Testis (tissue), 3 donors: ENCODE data around the gene ADGRB3. TPM values are rescaled to one million over a fixed set of nuclear protein-coding genes. Genes with fewer than 3 reads are reported as not detected.

Source experiments
- DNase-seq: peaks from one replicate; pipeline ENCODE4 v3.0.0-alpha.2; 2019
- H3K27ac ChIP-seq, 2 donors: fragments of 200-600 bp; sonication (generic); one replicate each; pipeline ENCODE4 v1.5.1; 2019
- H3K27me3 ChIP-seq: fragments of 200-600 bp; sonication (generic); one replicate; pipeline ENCODE4 v1.5.1; 2019
- H3K36me3 ChIP-seq: fragments of 200-600 bp; sonication (generic); one replicate; pipeline ENCODE4 v1.5.1; 2017; ENCODE audit warnings: low read depth; ENCODE audit errors: missing control alignments
- H3K4me1 ChIP-seq: fragments of 200-600 bp; sonication (generic); one replicate; pipeline ENCODE4 v1.5.1; 2019
- H3K4me3 ChIP-seq, 2 donors: fragments of 200-600 bp; sonication (generic); one replicate each; pipeline ENCODE4 v1.5.1; 2017 to 2019
- H3K9me3 ChIP-seq: fragments of 200-600 bp; sonication (generic); one replicate; pipeline ENCODE4 v1.5.1; 2017
- CTCF ChIP-seq, 3 experiments: fragments of 450-650 bp in 2 of 3; fragments of 200-600 bp in 1 of 3; sonication (generic) in 1 of 3; IDR thresholded peaks; one replicate each; pipeline ENCODE4 v1.5.1; 2016 to 2019; ENCODE audit warnings: antibody characterized with exemption in 3 of 3, mild to moderate bottlenecking in 2 of 3, moderate library complexity in 1 of 3
- POLR2A ChIP-seq: fragments of 450-650 bp; IDR thresholded peaks from one replicate; pipeline ENCODE4 v1.6.1; 2017; ENCODE audit warnings: antibody characterized with exemption, mild to moderate bottlenecking, moderate library complexity
- WGBS, 2 donors: methylation state at CpG; one replicate each; pipeline ENCODE4 v1.1.5; 2018; 5-methylcytosine and 5-hydroxymethylcytosine counted together
- intact Hi-C: fragments of 100-400 bp; cut with DNase I; formaldehyde crosslinking; loops from one replicate; pipeline ENCODE4 v1.15.1; 2023; ENCODE audit warnings: low total_unique reads
- polyA plus RNA-seq: library from polyadenylated mRNA; stranded (reverse); fragments of 350-450 nt; fragmentation: Illumina TruSeq; extraction: RNeasy Lipid Tissue Mini Kit (QIAGEN cat#74804); gene quantifications from one replicate; pipeline ENCODE4 v1.2.3, GENCODE V29; 2014; ENCODE audit warnings: low read depth, low replicate concordance; ENCODE audit not compliant: insufficient read depth
- total RNA-seq, 2 donors: library from RNA; depleted of rRNA; stranded (reverse); fragments of >200 nt; gene quantifications; one replicate each; pipeline ENCODE4 v1.2.3, GENCODE V29; 2016

Gene ADGRB3
- total and polyA plus RNA-seq, 3 donors from 2014 or later = 3.2 to 5.7 (median 4.3) TPM

GRCh38 chr6:68635412-68635705, 277 bp downstream of the ADGRB3 start:
- DNase-seq = no peak
- no peaks in the 10 kb centered on the region for H3K4me1 ChIP-seq
- TF ChIP-seq CTCF (IDR thresholded peaks at IDR 0.05) (no peak), POLR2A (no peak)
- intact Hi-C loops = no loop called here
- peak overlapping the region; percentile 69 to 73 for H3K27ac ChIP-seq
- WGBS, 2 donors = 0 to 2% methylated on average over 11 to 15 of the region's 15 CpGs
- no peaks in the 10 kb centered on the region for H3K9me3 ChIP-seq
- H3K36me3 ChIP-seq = no peaks in the 10 kb centered on the region
- no peaks in the 10 kb centered on the region for H3K27me3 ChIP-seq
- peak overlapping the region; percentile 53 to 73 for H3K4me3 ChIP-seq

- intact Hi-C loops = no loop called here
- Histone ChIP-seq H3K9me3 (no peaks in the 10 kb centered on the region), H3K27ac (peak overlapping the region; percentile 69 to 73), H3K36me3 (no peaks in the 10 kb centered on the region), H3K4me3 (peak overlapping the region; percentile 53 to 73), H3K4me1 (no peaks in the 10 kb centered on the region), H3K27me3 (no peaks in the 10 kb centered on the region)
- 1% methylated on average over 24 of the region's 24 CpGs for WGBS, 2 donors
- DNase-seq = peak; percentile 51
- TF ChIP-seq POLR2A (no peak), CTCF (IDR thresholded peaks at IDR 0.05) (no peak)
Measured at GRCh38 chr6:68635706-68636513, 828 bp downstream of the ADGRB3 start.

GRCh38 chr6:68636666-68637065, 1.6 kb downstream of the ADGRB3 start:
- TF ChIP-seq CTCF (IDR thresholded peaks at IDR 0.05) = no peak
- TF ChIP-seq POLR2A = no peak
- Histone ChIP-seq H3K27ac (no peak overlapping the region), H3K9me3 (no peaks in the 10 kb centered on the region), H3K4me3 (peak overlapping the region; percentile 53 to 73), H3K36me3 (no peaks in the 10 kb centered on the region), H3K4me1 (no peaks in the 10 kb centered on the region), H3K27me3 (no peaks in the 10 kb centered on the region)
- 14 to 24% methylated on average over 5 of the region's 5 CpGs for WGBS, 2 donors
- intact Hi-C loops = no loop called here
- DNase-seq = no peak

- Histone ChIP-seq H3K9me3 (no peaks in the 10 kb centered on the region), H3K4me1 (no peaks in the 10 kb centered on the region), H3K4me3 (no peak overlapping the region), H3K27ac (no peak overlapping the region), H3K27me3 (no peaks in the 10 kb centered on the region), H3K36me3 (no peaks in the 10 kb centered on the region)
- intact Hi-C loops = no loop called here
- TF ChIP-seq POLR2A = no peak
- TF ChIP-seq CTCF (IDR thresholded peaks at IDR 0.05) = no peak
- 41 to 55% methylated on average over 2 of the region's 2 CpGs for WGBS, 2 donors
- DNase-seq = no peak
Measured at GRCh38 chr6:68637071-68637470, 2.0 kb downstream of the ADGRB3 start.

GRCh38 chr6:68637782-68638181, 2.7 kb downstream of the ADGRB3 start:
- no peaks in the 10 kb centered on the region for H3K36me3 ChIP-seq
- H3K4me1 ChIP-seq = no peaks in the 10 kb centered on the region
- WGBS, 2 donors = 7 to 9% methylated on average over 1 of the region's 1 CpG
- no peaks in the 10 kb centered on the region for H3K9me3 ChIP-seq
- intact Hi-C loops = no loop called here
- no peak for TF ChIP-seq CTCF (IDR thresholded peaks at IDR 0.05)
- no peak for TF ChIP-seq POLR2A
- no peak overlapping the region for H3K27ac ChIP-seq
- no peak for DNase-seq
- H3K4me3 ChIP-seq = no peak overlapping the region
- no peaks in the 10 kb centered on the region for H3K27me3 ChIP-seq
